NK-92 (cell line): ENCODE results near the gene ABHD17C.
"Not testable (repeated sequence)": the region's sequence is repeated elsewhere in the genome, so short reads cannot be mapped to it uniquely, and the experiment has no call there.

Source experiments
- DNase-seq: peaks from one replicate; lab custom pipeline; 2025; ENCODE audit not compliant: unreplicated experiment; lab: John Stamatoyannopoulos, UW

ABHD17C gene

GRCh38 chr15:80695099-80695910 lies at the start of gene ABHD17C:
ABHD17C (plus strand) TSS chr15:80695310; CDS start chr15:80695430, 120 bp downstream.
- no peak for DNase-seq

- DNase-seq: no peak
These were observed 49.5 kb upstream of the ABHD17C start for GRCh38 chr15:80645494-80646065.

GRCh38 chr15:80647424-80647823 lies 47.7 kb upstream of the ABHD17C start:
- DNase-seq: not testable (repeated sequence)

- DNase-seq: no peak
These were observed 40.8 kb upstream of the ABHD17C start for GRCh38 chr15:80654299-80654698.

- no peak for DNase-seq
These were observed 35.7 kb upstream of the ABHD17C start for GRCh38 chr15:80659375-80659774.

- DNase-seq: no peak
These were observed 35.0 kb upstream of the ABHD17C start for GRCh38 chr15:80660119-80660518.

GRCh38 chr15:80662129-80662528 lies 33.0 kb upstream of the ABHD17C start:
- no peak for DNase-seq

- DNase-seq: no peak
These were observed 32.2 kb upstream of the ABHD17C start for GRCh38 chr15:80662757-80663553.

GRCh38 chr15:80665151-80665550 lies 30.0 kb upstream of the ABHD17C start:
- DNase-seq: no peak

- DNase-seq: no peak
These were observed 27.2 kb upstream of the ABHD17C start for GRCh38 chr15:80667936-80668335.

- no peak for DNase-seq
These were observed 26.4 kb upstream of the ABHD17C start for GRCh38 chr15:80668546-80669236.

- DNase-seq: no peak
These were observed 25.3 kb upstream of the ABHD17C start for GRCh38 chr15:80669663-80670273.

GRCh38 chr15:80673561-80674244 lies 21.4 kb upstream of the ABHD17C start:
- DNase-seq: no peak

- no peak for DNase-seq
These were observed 20.9 kb upstream of the ABHD17C start for GRCh38 chr15:80674245-80674614.

- DNase-seq: no peak
These were observed 18.1 kb upstream of the ABHD17C start for GRCh38 chr15:80677041-80677440.

- DNase-seq: no peak
These were observed 15.8 kb upstream of the ABHD17C start for GRCh38 chr15:80679167-80679803.

GRCh38 chr15:80679804-80680175 lies 15.3 kb upstream of the ABHD17C start:
- DNase-seq: no peak

- DNase-seq: no peak
These were observed 12.9 kb upstream of the ABHD17C start for GRCh38 chr15:80682201-80682600.

GRCh38 chr15:80684697-80685096 lies 10.4 kb upstream of the ABHD17C start:
- no peak for DNase-seq

GRCh38 chr15:80685628-80686027 lies 9.5 kb upstream of the ABHD17C start:
- DNase-seq: no peak
